Endothelial cell of umbilical vein (primary cell): ENCODE data around the gene MAP6D1. TPM values are rescaled to one million over a fixed set of nuclear protein-coding genes. Genes with fewer than 3 reads are reported as not detected.

Source experiments
- BruUV-seq: library from RNA; stranded (reverse); fragments of 400-500 nt; replicated peaks from 2 replicates; lab custom pipeline; 2021; lab: Mats Ljungman, UMichigan
- CTCF ChIA-PET: fragments of 300-600, 350-600 bp; sonication (Branson Sonifier 250); formaldehyde crosslinking; loops from one replicate; lab custom pipeline; 2021; ENCODE audit warnings: antibody characterized with exemption, inconsistent platforms; lab: Charles Lee
- POLR2A ChIA-PET: fragments of 300-600, 350-600 bp; sonication (Branson Sonifier 250); formaldehyde crosslinking; loops from one replicate; lab custom pipeline; 2021; ENCODE audit warnings: antibody characterized with exemption, inconsistent platforms; lab: Charles Lee
- DNase-seq: peaks from one replicate; pipeline ENCODE4 v3.0.0-alpha.2; 2011; ENCODE audit warnings: low read depth, low spot score
- FAIRE-seq: peaks from 2 replicates; lab custom pipeline; 2011; peaks lifted over from hg19 to GRCh38; lab: Jason Lieb, UNC
- H2AFZ ChIP-seq: 2 replicates; pipeline ENCODE4 v1.6.0; 2012; ENCODE audit warnings: low read depth, low read length, control low read depth, inconsistent platforms
- H3K27ac ChIP-seq: 2 replicates; pipeline ENCODE4 v1.5.1; 2011; ENCODE audit warnings: low read depth, mild to moderate bottlenecking, control low read depth, low read length, moderate library complexity; ENCODE audit not compliant: insufficient read depth
- H3K27me3 ChIP-seq, 2 experiments: 2 replicates each; pipeline versions ENCODE4 v1.6.0 to v1.6.1; 2011; ENCODE audit warnings: low read length in 2 of 2, mixed read lengths in 1 of 2; ENCODE audit not compliant: control insufficient read depth in 2 of 2, insufficient read depth in 2 of 2
- H3K36me3 ChIP-seq, 2 experiments: 2 replicates in 1 of 2; 3 replicates in 1 of 2; pipeline ENCODE4 v1.5.1; 2011; ENCODE audit warnings: low read length in 2 of 2, mild to moderate bottlenecking in 1 of 2, moderate library complexity in 1 of 2; ENCODE audit not compliant: control insufficient read depth in 2 of 2, insufficient read depth in 2 of 2; ENCODE audit errors: extremely low read depth in 1 of 2
- H3K4me1 ChIP-seq: 3 replicates; pipeline ENCODE4 v1.5.1; 2011; ENCODE audit warnings: mild to moderate bottlenecking, low read length; ENCODE audit not compliant: control insufficient read depth, insufficient read depth; ENCODE audit errors: extremely low read depth
- H3K4me2 ChIP-seq: 2 replicates; pipeline ENCODE4 v1.6.1; 2011; ENCODE audit warnings: low read length, control low read depth, mixed read lengths; ENCODE audit not compliant: insufficient read depth
- H3K4me3 ChIP-seq, 3 experiments: fragments of 200-600 bp in 1 of 3; sonication (generic), shearing (Covaris generic) in 1 of 3; replicated peaks in 1 of 3; 2 replicates each; pipeline ENCODE4 v1.5.1; 2011 to 2016; ENCODE audit warnings: control low read depth in 3 of 3, low read length in 3 of 3, mild to moderate bottlenecking in 2 of 3, inconsistent platforms in 1 of 3, low read depth in 1 of 3, moderate library complexity in 1 of 3; ENCODE audit not compliant: insufficient read depth in 1 of 3
- H3K79me2 ChIP-seq: 2 replicates; pipeline ENCODE4 v1.6.0; 2012; ENCODE audit warnings: low read length, inconsistent platforms; ENCODE audit not compliant: control insufficient read depth, insufficient read depth
- H3K9ac ChIP-seq: replicated peaks from 2 replicates; pipeline ENCODE3; 2011; ENCODE audit warnings: low read length, control low read depth; ENCODE audit not compliant: insufficient read depth; ENCODE audit errors: extremely low read depth
- H3K9me1 ChIP-seq: replicated peaks from 3 replicates; pipeline ENCODE4 v1.6.0; 2011; ENCODE audit warnings: mild to moderate bottlenecking, low read length; ENCODE audit not compliant: control insufficient read depth, insufficient read depth; ENCODE audit errors: extremely low read depth
- H3K9me3 ChIP-seq: replicated peaks from 2 replicates; pipeline ENCODE4 v1.5.1; 2012; ENCODE audit warnings: low read length, inconsistent platforms; ENCODE audit not compliant: control insufficient read depth, insufficient read depth
- H4K20me1 ChIP-seq: replicated peaks from 2 replicates; pipeline ENCODE3; 2011; ENCODE audit warnings: mild to moderate bottlenecking, low read length; ENCODE audit not compliant: control insufficient read depth, insufficient read depth; ENCODE audit errors: extremely low read depth
- EZH2 ChIP-seq: IDR thresholded peaks from 2 replicates; pipeline ENCODE4 v1.6.1; 2012; ENCODE audit warnings: borderline replicate concordance, low read depth, mild to moderate bottlenecking, moderate library complexity, low read length, inconsistent platforms; ENCODE audit not compliant: severe bottlenecking
- FOS ChIP-seq: IDR thresholded peaks from 2 replicates; pipeline ENCODE4 v1.6.1; 2011; ENCODE audit warnings: mild to moderate bottlenecking, low read length, moderate library complexity, borderline replicate concordance; ENCODE audit not compliant: insufficient read depth
- GATA2 ChIP-seq: IDR thresholded peaks from 2 replicates; pipeline ENCODE4 v1.7.0; 2011; ENCODE audit warnings: low read depth, mild to moderate bottlenecking, moderate library complexity, mixed read lengths, low read length; ENCODE audit not compliant: insufficient read length, insufficient read depth
- JUN ChIP-seq: IDR thresholded peaks from 2 replicates; pipeline ENCODE4 v1.6.1; 2011; ENCODE audit warnings: borderline replicate concordance, low read depth; ENCODE audit not compliant: insufficient read length, insufficient read depth
- MYC ChIP-seq: IDR thresholded peaks from one replicate; pipeline ENCODE4 v1.6.1; 2011; ENCODE audit warnings: mild to moderate bottlenecking, low read depth, low read length
- POLR2A ChIP-seq: IDR thresholded peaks from 2 replicates; pipeline ENCODE4 v1.6.1; 2012; ENCODE audit warnings: low read depth, mild to moderate bottlenecking, control low read depth, low read length
- POLR2AphosphoS5 ChIP-seq: IDR thresholded peaks from 2 replicates; pipeline ENCODE4 v1.6.1; 2012; ENCODE audit warnings: low read depth, mild to moderate bottlenecking, control low read depth, low read length, moderate library complexity; ENCODE audit not compliant: insufficient read depth
- dilution Hi-C: fragments of 300-500 bp; cut with MboI; formaldehyde crosslinking; loops from one replicate; pipeline ENCODE4 v1.15.0; 2019; ENCODE audit warnings: low sequenced_read_pairs; ENCODE audit not compliant: extremely low pct_ligation_motif_present
- intact Hi-C: fragments of 100-400 bp; cut with micrococcal nuclease; formaldehyde crosslinking; loops from one replicate; pipeline ENCODE4 v1.10.0; 2022
- polyA plus RNA-seq, 4 experiments: library from polyadenylated mRNA; depleted of rRNA in 3 of 4; stranded (reverse) in 3 of 4; unstranded in 1 of 4; fragments of >200 nt; gene quantifications; 2 replicates each; pipeline versions ENCODE4 v1.2.1 to v1.2.3, GENCODE V29; 2011 to 2012; ENCODE audit warnings: missing spikeins in 1 of 4
- total RNA-seq: library from RNA; stranded (reverse); gene quantifications from 2 replicates; pipeline ENCODE4 v1.2.3, GENCODE V29; 2021
- TF ChIP-seq, protein P1 (sequence below), 2 donors: IDR thresholded peaks; 1 replicate in 1 of 2; 2 replicates in 1 of 2; pipeline ENCODE4 v1.5.1; 2011; ENCODE audit warnings: low read length in 2 of 2, mild to moderate bottlenecking in 2 of 2, moderate library complexity in 2 of 2, control low read depth in 1 of 2, inconsistent platforms in 1 of 2, low read depth in 1 of 2; ENCODE audit not compliant: insufficient read depth in 1 of 2; ENCODE audit errors: extremely low read depth in 1 of 2
- TF ChIP-seq, protein P2 (sequence below): IDR thresholded peaks from 2 replicates; pipeline ENCODE4 v1.6.1; 2011; ENCODE audit not compliant: insufficient read depth, insufficient read length

MAP6D1 gene
- total and polyA plus RNA-seq, 2 donors (not counting 3 experiments of a cell fraction or from before 2014, with no cell fraction given) = 2.4 to 3.5 TPM

DNA sequence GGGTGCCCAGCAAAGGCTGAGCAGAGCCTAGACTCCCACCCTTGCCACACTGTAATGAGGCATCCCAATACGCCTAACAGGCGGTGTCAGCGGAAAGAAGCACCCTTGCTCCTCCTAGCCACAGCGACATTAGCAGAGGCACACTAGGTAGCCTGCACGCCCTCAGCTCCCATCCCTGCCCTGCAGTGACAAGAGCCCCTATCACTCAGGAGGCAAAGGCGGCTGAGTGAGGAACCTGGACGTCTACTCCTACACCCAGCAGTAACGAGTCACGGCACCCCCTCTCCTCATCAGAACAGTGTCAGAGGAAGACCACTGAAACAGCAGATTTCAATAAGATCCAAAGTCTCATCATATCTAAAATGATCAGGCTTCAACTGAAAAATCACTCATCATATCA lies 12.0 kb upstream of the MAP6D1 start:
- no peaks in the 10 kb centered on the region for H3K4me1 ChIP-seq
- no peak for TF ChIP-seq GATA2
- TF ChIP-seq POLR2A = no peak
- no peak for TF ChIP-seq POLR2AphosphoS5
- TF ChIP-seq JUN = no peak
- TF ChIP-seq, protein P1, sequence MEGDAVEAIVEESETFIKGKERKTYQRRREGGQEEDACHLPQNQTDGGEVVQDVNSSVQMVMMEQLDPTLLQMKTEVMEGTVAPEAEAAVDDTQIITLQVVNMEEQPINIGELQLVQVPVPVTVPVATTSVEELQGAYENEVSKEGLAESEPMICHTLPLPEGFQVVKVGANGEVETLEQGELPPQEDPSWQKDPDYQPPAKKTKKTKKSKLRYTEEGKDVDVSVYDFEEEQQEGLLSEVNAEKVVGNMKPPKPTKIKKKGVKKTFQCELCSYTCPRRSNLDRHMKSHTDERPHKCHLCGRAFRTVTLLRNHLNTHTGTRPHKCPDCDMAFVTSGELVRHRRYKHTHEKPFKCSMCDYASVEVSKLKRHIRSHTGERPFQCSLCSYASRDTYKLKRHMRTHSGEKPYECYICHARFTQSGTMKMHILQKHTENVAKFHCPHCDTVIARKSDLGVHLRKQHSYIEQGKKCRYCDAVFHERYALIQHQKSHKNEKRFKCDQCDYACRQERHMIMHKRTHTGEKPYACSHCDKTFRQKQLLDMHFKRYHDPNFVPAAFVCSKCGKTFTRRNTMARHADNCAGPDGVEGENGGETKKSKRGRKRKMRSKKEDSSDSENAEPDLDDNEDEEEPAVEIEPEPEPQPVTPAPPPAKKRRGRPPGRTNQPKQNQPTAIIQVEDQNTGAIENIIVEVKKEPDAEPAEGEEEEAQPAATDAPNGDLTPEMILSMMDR (IDR thresholded peaks at IDR 0.05; ENCODE audit: extremely low read depth in 1 of 2, insufficient read depth in 1 of 2, low read depth in 1 of 2, low read length in 2 of 2) = no peak
- TF ChIP-seq, protein P2, sequence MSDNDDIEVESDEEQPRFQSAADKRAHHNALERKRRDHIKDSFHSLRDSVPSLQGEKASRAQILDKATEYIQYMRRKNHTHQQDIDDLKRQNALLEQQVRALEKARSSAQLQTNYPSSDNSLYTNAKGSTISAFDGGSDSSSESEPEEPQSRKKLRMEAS = no peak
- no peak for TF ChIP-seq MYC
- TF ChIP-seq FOS = no peak
- TF ChIP-seq EZH2 = no peak
- no peak overlapping the region for H3K27ac ChIP-seq
- intact Hi-C loops = no loop called here
- POLR2A ChIA-PET = no interaction called here
- no peaks in the 10 kb centered on the region for H4K20me1 ChIP-seq
- no TSS peak for BruUV-seq
- FAIRE-seq (no peak), DNase-seq (no peak)
- H3K9ac ChIP-seq = no peak overlapping the region
- no peaks in the 10 kb centered on the region for H3K79me2 ChIP-seq
- no peak overlapping the region for H3K4me2 ChIP-seq
- no peaks in the 10 kb centered on the region for H3K27me3 ChIP-seq
- dilution Hi-C loops = no loop called here
- H3K36me3 ChIP-seq = peaks cover 6 to 9% of the 10 kb centered on the region in 2 experiments
- CTCF ChIA-PET = no interaction called here
- no peaks in the 10 kb centered on the region for H3K9me3 ChIP-seq
- H3K4me3 ChIP-seq = no peak overlapping the region
- no peak overlapping the region for H2AFZ ChIP-seq
- H3K9me1 ChIP-seq = no peaks in the 10 kb centered on the region
